Measurements from ENCODE around the gene PCCA.
A peak's percentile ranks its signal among the peaks of the same experiment; 100 is the strongest.
"Not testable (repeated sequence)": the region's sequence is repeated elsewhere in the genome, so short reads cannot be mapped to it uniquely, and the experiment has no call there.

Gene PCCA

GRCh38 chr13:100088273-100088643 lies 635 bp upstream of the PCCA start:
- Mint-ChIP-seq H3K4me1 (ENCODE audit: low read depth) (peaks cover 34% of the 10 kb centered on the region), H3K9me3 (no peaks in the 10 kb centered on the region), H3K4me3 (peak overlapping the region; percentile 89), H3K27ac (peak overlapping the region; percentile 75), H3K27me3 (no peaks in the 10 kb centered on the region), H3K36me3 (ENCODE audit: low read depth) (peaks cover 13% of the 10 kb centered on the region)
- DNase-seq: no peak

DNA sequence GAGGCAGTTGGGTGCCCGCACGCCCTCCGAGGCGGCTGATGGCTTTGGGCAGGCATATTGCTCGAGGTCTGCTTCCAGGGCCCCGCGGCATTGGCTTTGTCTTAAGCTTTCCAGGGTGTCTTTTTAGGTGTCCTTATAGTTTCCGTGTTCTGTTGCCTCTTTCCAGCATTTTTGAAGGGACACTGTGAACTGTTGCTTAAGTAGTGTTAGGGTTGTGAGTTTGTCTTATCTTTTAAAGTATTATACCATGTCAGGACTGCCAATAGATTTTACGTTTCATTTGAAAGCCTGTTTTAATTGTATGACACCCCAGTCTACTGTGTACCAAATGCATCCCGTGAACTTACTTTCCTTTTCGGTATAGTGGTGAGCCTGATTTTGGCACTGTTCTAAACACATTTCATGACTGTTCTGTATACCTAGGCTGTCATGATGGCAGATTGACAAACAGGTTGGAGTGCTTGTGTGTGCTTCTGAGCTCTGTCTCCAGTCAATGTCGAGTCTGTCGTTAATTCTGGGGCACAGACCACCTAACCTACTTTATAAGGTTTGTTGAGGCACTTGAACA lies 656 bp downstream of the PCCA start:
- H3K27me3 Mint-ChIP-seq: no peaks in the 10 kb centered on the region
- no peak for DNase-seq

GRCh38 chr13:100090861-100091260 lies 2.0 kb downstream of the PCCA start:
- no peaks in the 10 kb centered on the region for H3K9me3 Mint-ChIP-seq
- no peak for DNase-seq
- H3K4me1 Mint-ChIP-seq (ENCODE audit: low read depth): peaks cover 35% of the 10 kb centered on the region
- H3K27me3 Mint-ChIP-seq: no peaks in the 10 kb centered on the region
- no peak overlapping the region for H3K4me3 Mint-ChIP-seq
- H3K36me3 Mint-ChIP-seq (ENCODE audit: low read depth): peaks cover 8% of the 10 kb centered on the region
- H3K27ac Mint-ChIP-seq: no peak overlapping the region

More for the DNA sequence above, 656 bp downstream of the PCCA start:
- Mint-ChIP-seq H3K9me3 (no peaks in the 10 kb centered on the region), H3K4me1 (ENCODE audit: low read depth) (peaks cover 28% of the 10 kb centered on the region), H3K27ac (peak overlapping the region; percentile 88), H3K4me3 (peak overlapping the region; percentile 89), H3K36me3 (ENCODE audit: low read depth) (peaks cover 13% of the 10 kb centered on the region)

DNA sequence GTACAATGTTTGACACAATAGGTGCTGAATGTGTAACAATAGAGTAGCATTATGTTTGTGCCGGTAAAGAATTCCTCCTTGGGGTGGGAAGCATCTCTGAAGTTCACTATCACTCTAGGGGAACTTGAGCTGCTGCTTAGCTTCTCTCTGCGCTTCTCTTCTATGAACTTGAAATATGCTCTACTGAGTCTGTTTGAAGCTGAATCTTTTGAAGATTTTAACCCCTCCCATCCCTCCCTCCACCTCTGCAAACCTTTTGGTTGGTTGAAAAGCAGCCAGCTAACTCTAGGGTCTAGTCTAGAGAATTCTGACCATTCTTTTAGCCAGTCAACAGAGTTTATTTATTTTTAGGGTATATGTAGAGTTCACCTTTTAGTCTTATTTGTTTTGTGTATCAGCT lies 2.5 kb downstream of the PCCA start:
- H3K27ac Mint-ChIP-seq: no peak overlapping the region
- H3K9me3 Mint-ChIP-seq: no peaks in the 10 kb centered on the region
- H3K36me3 Mint-ChIP-seq (ENCODE audit: low read depth): peaks cover 4% of the 10 kb centered on the region
- H3K4me3 Mint-ChIP-seq: no peak overlapping the region
- no peak for DNase-seq
- peaks cover 37% of the 10 kb centered on the region for H3K4me1 Mint-ChIP-seq (ENCODE audit: low read depth)
- no peaks in the 10 kb centered on the region for H3K27me3 Mint-ChIP-seq

- H3K27me3 Mint-ChIP-seq: not testable (repeated sequence)
Measured at GRCh38 chr13:100092273-100092672, 3.4 kb downstream of the PCCA start.

GRCh38 chr13:100095498-100095897 lies 6.6 kb downstream of the PCCA start:
- Mint-ChIP-seq H3K27me3 (no peaks in the 10 kb centered on the region), H3K4me1 (ENCODE audit: low read depth) (peaks cover 23% of the 10 kb centered on the region), H3K36me3 (ENCODE audit: low read depth) (no peaks in the 10 kb centered on the region), H3K9me3 (no peaks in the 10 kb centered on the region), H3K4me3 (no peak overlapping the region), H3K27ac (no peak overlapping the region)
- DNase-seq: no peak

More at GRCh38 chr13:100092273-100092672, 3.4 kb downstream of the PCCA start:
- DNase-seq; H3K4me3 Mint-ChIP-seq; H3K9me3 Mint-ChIP-seq; H3K36me3 Mint-ChIP-seq (ENCODE audit: low read depth); H3K27ac Mint-ChIP-seq: not testable (repeated sequence)
- H3K4me1 Mint-ChIP-seq (ENCODE audit: low read depth): peaks cover 38% of the 10 kb centered on the region

DNA sequence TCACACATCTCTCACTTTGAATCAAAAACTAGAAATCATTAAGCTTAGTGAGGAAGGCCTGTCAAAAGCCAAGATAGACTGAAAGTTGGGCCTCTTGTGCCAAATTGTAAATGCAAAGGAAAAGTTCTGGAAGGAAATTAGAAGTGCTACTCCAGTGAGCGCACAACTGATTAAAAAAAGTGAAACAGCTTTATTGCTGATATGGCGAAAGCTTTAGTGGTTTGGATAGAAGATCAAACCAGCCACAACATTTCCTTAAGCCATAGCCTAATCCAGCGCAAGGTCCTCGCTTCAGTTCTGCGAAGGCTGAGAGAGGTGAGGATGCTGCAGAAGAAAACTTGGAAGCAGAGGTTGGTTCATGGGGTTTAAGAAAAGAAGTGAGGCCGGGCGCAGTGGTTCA lies 7.6 kb downstream of the PCCA start:
- no peaks in the 10 kb centered on the region for H3K9me3 Mint-ChIP-seq
- peaks cover 15% of the 10 kb centered on the region for H3K4me1 Mint-ChIP-seq (ENCODE audit: low read depth)
- no peak overlapping the region for H3K27ac Mint-ChIP-seq
- no peak for DNase-seq
- H3K4me3 Mint-ChIP-seq: no peak overlapping the region
- no peaks in the 10 kb centered on the region for H3K27me3 Mint-ChIP-seq
- H3K36me3 Mint-ChIP-seq (ENCODE audit: low read depth): no peaks in the 10 kb centered on the region

- Mint-ChIP-seq H3K4me1 (ENCODE audit: low read depth) (peaks cover 15% of the 10 kb centered on the region), H3K27ac (no peak overlapping the region), H3K4me3 (no peak overlapping the region), H3K36me3 (ENCODE audit: low read depth) (no peaks in the 10 kb centered on the region), H3K9me3 (no peaks in the 10 kb centered on the region), H3K27me3 (no peaks in the 10 kb centered on the region)
- no peak for DNase-seq
Measured at GRCh38 chr13:100097821-100098220, 8.9 kb downstream of the PCCA start.

GRCh38 chr13:100098445-100099116 lies 9.7 kb downstream of the PCCA start:
- H3K9me3 Mint-ChIP-seq: no peaks in the 10 kb centered on the region
- H3K4me3 Mint-ChIP-seq: no peak overlapping the region
- H3K27me3 Mint-ChIP-seq: no peaks in the 10 kb centered on the region
- DNase-seq: no peak
- H3K36me3 Mint-ChIP-seq (ENCODE audit: low read depth): no peaks in the 10 kb centered on the region
- no peak overlapping the region for H3K27ac Mint-ChIP-seq
- peaks cover 15% of the 10 kb centered on the region for H3K4me1 Mint-ChIP-seq (ENCODE audit: low read depth)

DNA sequence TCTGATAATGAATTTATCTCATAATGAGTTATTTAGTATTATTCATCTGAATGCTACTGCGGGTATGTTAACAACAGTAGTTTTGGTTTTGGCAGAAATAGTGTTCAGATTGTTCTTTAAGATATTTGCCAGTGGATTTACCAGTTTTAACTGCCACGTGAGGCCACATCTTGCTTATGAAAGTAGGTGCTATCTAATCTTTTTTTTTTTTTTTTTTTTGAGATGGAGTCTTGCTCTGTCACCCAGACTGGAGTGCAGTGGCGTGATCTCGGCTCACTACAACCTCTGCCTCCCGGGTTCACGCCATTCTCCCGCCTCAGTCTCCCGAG lies 10.2 kb downstream of the PCCA start:
- peaks cover 15% of the 10 kb centered on the region for H3K4me1 Mint-ChIP-seq (ENCODE audit: low read depth)
- H3K9me3 Mint-ChIP-seq; H3K4me3 Mint-ChIP-seq; H3K36me3 Mint-ChIP-seq (ENCODE audit: low read depth); H3K27ac Mint-ChIP-seq; DNase-seq; H3K27me3 Mint-ChIP-seq: not testable (repeated sequence)

DNA sequence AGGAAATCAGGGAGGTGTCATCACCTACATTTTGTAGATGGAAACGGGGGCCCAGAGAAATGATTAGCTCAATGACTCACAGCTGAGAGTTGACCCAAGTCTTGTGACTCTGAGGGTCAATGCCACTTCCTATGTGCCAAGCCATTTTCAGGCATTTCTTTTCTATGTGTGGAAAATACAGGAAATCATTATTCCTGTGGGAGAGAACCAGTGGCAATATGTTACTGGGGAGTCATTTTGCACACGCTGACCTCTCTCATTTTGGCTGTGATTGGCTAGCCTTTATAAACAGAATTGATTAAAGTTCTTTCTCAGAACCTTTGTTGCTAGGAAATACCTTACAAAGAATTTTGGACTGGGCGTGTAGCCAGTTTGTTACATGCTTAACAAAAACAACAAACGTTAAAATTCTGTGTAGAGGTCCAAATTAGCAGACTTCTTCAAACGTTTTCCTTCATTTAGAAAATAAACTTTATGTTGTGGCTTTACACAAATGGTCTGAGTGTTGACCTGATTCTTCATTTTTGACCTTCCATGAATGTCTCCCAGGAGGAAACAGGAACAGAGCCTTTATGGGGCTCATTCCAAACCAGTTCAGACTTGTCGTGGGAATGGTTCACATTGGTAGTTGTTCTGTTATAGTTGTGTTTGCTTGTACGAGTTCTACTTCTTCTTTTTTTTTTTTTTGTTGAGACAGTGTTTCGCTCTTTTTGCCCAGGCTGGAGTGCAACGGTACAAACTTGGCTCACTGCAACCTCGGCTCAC lies 11.4 kb downstream of the PCCA start:
- Mint-ChIP-seq H3K4me1 (ENCODE audit: low read depth) (peaks cover 14% of the 10 kb centered on the region), H3K9me3 (no peaks in the 10 kb centered on the region), H3K27ac (no peak overlapping the region), H3K27me3 (no peaks in the 10 kb centered on the region), H3K4me3 (no peak overlapping the region), H3K36me3 (ENCODE audit: low read depth) (peaks cover 10% of the 10 kb centered on the region)
- DNase-seq: no peak

- Mint-ChIP-seq H3K27me3 (no peaks in the 10 kb centered on the region), H3K4me3 (no peak overlapping the region), H3K27ac (no peak overlapping the region), H3K4me1 (ENCODE audit: low read depth) (peaks cover 5% of the 10 kb centered on the region), H3K9me3 (no peaks in the 10 kb centered on the region), H3K36me3 (ENCODE audit: low read depth) (peaks cover 10% of the 10 kb centered on the region)
- no peak for DNase-seq
Measured at GRCh38 chr13:100102042-100102441, 13.1 kb downstream of the PCCA start.

DNA sequence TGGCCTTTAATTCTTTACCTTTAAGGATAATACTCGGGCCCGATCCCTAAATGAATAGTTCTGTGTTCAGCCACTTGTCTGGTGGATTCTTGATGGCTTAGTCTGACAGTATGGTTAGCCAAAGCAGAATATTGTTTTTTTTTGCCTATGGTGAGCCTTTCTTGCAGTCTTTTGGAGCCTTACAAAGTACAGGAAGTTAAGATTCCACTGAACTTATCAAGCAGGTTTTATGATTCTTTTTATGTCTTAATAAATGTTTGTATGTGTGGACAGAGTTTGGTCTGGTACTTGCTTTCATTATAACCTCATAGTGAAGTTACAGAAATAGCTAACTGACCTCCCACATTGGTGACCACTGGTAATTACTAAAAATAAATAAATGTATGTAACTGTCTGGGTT lies 17.1 kb downstream of the PCCA start:
- H3K4me1 Mint-ChIP-seq (ENCODE audit: low read depth): no peaks in the 10 kb centered on the region
- H3K27ac Mint-ChIP-seq: no peak overlapping the region
- no peak overlapping the region for H3K4me3 Mint-ChIP-seq
- DNase-seq: no peak
- no peaks in the 10 kb centered on the region for H3K9me3 Mint-ChIP-seq
- H3K36me3 Mint-ChIP-seq (ENCODE audit: low read depth): peaks cover 10% of the 10 kb centered on the region
- no peaks in the 10 kb centered on the region for H3K27me3 Mint-ChIP-seq

GRCh38 chr13:100106705-100107104 lies 17.8 kb downstream of the PCCA start:
- no peaks in the 10 kb centered on the region for H3K9me3 Mint-ChIP-seq
- H3K36me3 Mint-ChIP-seq (ENCODE audit: low read depth): peaks cover 11% of the 10 kb centered on the region
- no peak for DNase-seq
- no peak overlapping the region for H3K27ac Mint-ChIP-seq
- no peak overlapping the region for H3K4me3 Mint-ChIP-seq
- H3K4me1 Mint-ChIP-seq (ENCODE audit: low read depth): no peaks in the 10 kb centered on the region
- no peaks in the 10 kb centered on the region for H3K27me3 Mint-ChIP-seq

GRCh38 chr13:100108913-100109507 lies 20.1 kb downstream of the PCCA start:
- H3K27ac Mint-ChIP-seq: no peak overlapping the region

More at GRCh38 chr13:100108913-100109507, 20.1 kb downstream of the PCCA start:
- H3K27me3 Mint-ChIP-seq: no peaks in the 10 kb centered on the region
- H3K9me3 Mint-ChIP-seq: no peaks in the 10 kb centered on the region
- no peak overlapping the region for H3K4me3 Mint-ChIP-seq
- no peaks in the 10 kb centered on the region for H3K4me1 Mint-ChIP-seq (ENCODE audit: low read depth)
- peaks cover 20% of the 10 kb centered on the region for H3K36me3 Mint-ChIP-seq (ENCODE audit: low read depth)
- DNase-seq: no peak

All from activated T-cell treated with anti-CD3 and anti-CD28 coated beads, Interleukin-2, amount 50 U/mL, for 24 hours (primary cell).